ENCODE results near the gene SGPP2.
"Not testable (repeated sequence)": the region's sequence is repeated elsewhere in the genome, so short reads cannot be mapped to it uniquely, and the experiment has no call there.

The SGPP2 gene

DNA sequence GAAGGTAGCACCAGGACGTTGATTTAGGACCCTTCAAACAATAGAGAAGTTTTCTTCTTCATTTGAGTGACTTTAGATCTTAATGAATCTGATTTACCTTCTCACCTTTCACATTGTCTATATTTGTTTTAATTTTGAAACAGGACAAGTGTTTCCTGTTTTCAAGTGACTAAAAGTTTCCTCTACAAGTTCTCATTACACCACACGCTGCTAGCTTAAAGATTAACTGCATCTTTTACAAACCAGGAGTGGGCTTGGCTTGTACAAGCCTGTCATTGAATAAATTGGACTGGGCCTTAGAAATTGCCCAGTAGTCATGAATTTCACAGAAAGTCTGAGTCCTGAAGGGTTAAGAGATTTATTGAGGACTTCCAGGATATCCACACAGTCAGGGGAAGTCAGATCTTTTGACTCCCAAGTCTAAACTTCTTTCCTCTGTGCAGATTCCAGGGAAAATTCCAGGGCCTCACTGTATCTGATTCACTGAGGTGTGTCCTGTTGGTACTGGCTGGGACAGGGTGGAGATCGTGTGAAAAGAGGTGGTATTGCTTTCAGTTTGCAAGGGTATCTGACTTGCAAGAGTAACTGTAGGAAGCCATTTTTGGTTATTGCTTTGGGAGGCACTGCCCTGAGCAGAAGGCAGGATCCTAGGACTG lies 3.4 kb downstream of the SGPP2 start:
- DNase-seq, result peak in 1 of 3 donors; percentile 50

DNA sequence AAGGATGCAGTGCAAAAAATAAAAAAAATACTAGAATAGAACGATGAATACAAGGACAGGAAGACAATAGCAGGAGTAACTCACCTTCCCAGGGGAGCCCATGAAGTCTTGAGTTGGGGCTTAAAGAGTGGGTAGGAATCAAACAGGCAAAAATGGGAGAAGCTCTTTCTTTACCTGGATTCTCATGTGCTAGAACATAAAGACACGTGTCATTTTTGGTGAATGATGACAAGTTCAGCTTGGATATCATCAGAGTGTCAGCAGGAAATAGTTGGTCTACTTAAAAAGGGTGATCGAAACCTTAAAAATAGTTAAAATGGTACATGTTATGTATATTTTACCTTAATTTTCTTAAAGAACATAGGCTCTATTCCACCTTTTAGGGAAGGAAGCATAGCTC lies 5.7 kb downstream of the SGPP2 start:
- DNase-seq, result no peak

DNA sequence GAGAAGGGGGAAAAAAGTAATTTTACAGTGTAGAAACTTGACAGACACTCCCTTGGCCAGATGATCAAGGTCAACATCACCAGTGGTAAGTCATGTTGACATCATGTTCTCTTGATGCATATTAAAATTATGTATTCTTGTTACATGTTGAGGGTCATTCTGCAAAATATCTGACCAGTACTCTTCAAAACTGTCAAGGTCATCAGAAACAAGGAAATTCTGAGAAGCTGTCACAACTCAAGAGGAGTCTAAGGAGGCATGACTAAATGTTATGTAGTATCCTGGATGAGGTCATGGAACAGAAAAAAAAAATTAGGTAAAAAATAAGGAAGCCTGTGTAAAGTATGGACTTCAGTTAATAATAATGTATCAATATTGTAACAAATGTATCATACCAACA lies 6.3 kb downstream of the SGPP2 start:
- peak; percentile 65 to 95 (median 87) for DNase-seq

DNA sequence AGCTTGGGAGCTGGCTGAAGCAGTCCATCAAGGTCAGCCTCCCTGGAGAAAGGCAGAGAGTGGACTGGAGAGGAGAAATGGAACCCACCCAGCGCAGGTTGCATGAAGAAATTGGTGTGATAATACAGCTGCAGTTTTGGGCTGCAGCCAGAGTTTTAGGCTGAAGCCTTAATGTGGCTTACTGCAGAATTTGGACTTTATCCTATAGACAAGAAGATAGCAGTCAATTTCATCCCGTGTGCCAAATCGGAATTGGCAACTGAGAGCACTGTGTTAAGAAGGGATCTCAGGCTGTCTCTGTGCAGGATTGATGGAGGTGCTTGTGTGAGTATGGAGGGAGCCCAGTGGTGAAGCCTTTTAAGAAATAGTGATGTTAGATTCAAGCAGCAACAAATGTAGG lies 7.5 kb downstream of the SGPP2 start:
- no peak for DNase-seq

DNA sequence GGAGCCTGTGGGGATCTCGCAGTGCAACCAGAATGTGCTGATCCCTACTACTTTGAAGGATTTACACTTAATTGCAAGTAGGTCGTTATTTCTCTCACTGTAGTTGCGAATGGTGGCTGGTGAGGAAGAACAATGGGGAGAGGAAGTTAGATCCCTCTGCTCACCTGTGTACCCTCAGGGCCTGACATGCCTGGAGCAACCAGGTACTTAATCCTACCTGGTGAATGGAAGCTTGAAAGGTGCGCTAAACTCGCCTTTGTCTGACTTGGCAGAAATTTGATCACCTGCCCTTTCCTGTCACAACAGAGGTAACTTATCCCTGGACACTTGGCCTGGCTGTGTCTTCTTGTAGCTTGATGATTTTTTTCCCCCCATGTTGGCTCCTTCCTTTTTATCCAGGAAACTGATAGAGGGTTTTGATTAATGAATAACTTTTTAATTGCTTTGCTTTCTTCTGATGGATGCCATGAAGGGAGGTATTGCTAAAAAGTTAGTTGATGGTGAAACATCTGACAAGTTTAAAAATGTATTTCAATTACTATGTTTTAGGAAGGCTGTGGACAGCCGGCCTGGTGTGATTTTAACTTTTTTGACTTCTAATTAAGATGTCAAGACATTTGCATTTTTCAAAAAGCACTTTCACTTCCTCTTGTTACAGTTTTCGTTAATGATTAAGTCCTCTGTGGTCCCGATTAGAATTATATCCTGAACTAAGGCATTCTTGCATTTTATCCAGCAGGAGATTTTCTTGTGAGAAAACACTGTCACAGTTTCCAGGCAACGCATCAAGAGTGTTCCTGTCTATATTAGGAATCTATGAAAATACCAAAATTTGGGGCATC lies 9.2 kb downstream of the SGPP2 start:
- DNase-seq, result peak in 2 of 3 donors; percentile 27 to 33

DNA sequence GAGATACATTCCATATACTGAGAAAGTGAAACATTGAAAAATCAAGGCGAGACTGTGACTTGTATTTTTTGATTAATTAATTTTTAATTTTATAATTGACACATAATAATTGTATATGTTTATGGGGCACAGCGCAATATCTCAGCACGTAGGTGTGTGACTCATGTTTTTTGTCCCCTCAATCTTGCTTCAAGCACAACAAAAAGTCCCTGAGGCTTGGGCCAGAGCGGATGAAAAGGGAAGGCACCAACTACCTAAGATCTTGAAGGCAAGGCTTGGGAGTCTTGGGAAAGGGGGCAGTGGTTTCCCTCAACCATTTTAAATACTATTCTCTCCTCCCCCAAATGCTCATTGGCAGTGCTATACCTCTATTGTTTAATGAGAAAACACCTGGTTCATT lies 9.9 kb downstream of the SGPP2 start:
- peak; percentile 26 to 38 (median 28) for DNase-seq

DNA sequence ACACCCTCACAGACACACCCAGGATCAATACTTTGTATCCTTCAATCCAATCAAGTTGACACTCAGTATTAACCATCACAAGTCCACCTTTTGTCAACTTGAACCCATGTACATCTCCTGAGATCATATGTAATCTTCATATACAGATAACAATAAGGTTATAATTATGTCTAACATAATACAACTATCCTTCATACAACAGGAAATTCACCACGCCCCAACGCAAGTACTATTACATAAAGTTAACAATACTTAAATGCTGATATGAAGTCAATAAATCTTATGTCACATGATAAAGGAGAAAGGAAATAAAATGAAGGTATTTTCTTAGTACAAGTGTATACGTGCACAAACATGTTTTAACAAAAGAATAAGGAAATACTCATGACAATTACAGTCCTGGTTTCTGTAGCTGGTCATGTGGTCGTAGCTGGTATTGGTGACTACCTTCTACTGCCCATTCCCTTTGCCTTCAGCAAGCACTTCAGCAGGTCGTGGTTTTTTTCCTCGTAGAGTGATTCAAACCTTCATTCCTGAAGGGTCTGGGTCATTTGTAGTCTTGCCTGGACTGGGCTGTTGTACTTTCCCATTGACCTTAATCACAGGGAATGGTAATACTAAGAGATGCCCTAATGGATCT lies 11.2 kb downstream of the SGPP2 start:
- not testable (repeated sequence) for DNase-seq

DNA sequence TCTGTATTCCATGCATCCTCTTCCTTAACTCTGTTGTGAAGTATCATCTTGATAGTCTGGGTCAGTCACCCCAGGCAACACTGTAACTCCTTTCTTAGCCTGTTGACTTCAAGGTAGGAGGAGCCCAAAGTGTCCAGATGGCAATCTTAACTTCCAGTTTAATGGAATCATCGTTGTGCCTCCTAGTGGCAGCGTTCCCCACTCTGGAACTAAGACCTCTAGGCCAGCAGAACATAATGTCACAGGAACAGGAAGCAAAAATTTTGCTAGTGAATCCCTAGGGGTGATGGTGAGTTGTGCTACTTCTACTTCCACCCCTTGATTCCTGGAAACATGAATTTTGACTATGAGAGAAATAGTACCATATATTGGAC lies 11.7 kb downstream of the SGPP2 start:
- DNase-seq, result no peak

DNA sequence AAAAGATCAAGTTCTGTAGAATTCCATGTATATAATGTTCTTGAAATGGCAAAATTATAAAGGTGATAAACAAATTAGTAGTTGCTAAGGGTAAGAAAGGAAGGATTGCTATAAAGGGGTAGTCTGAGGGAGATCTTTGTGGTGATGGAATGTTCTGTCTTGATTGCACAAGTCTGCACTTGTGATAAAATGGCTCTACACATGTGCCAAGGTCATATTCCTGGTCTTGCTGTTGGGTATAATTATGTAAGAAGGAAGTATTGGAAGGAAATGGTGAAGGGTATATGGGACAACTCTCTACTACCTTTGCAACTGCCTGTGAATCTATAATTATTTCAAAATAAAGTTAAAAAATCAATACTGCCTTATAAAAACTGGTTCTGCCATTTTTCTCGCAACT lies 15.3 kb downstream of the SGPP2 start:
- no peak for DNase-seq

DNA sequence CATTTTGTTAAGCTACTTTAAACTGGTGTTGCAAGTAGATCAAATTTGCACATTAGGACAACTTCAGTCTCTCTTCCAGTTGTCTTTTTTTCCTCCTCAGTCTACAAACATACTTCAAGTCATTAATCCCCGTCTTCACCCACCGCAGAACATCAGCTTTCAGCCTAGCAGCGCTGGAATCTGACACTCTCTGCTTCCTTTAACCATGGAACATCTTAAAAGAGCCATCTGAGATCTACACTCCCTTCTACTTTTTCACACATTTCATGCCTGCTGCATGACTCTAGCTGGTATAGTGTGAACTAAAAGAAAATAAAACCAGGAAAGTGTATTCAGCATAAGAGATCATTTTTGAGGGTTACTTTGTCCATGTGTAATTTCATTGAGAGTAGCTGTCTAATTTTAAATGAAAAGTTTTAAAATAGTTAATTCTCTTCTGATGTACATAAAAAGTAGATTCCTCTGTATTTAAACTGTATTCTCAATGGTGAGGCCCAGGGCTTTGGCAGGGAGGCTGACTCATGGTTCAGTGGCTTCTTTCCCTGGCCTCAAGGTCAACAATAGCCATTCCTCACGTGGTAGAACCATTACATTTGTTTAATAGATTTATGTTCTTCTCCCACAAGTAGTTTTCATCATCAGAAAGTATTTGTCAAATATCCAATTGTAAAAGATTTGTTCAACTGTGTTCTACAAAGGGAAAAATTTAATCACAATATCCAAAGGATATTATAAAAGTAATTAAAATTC lies 16.5 kb downstream of the SGPP2 start:
- peak in 2 of 3 donors; percentile 23 to 42 for DNase-seq

DNA sequence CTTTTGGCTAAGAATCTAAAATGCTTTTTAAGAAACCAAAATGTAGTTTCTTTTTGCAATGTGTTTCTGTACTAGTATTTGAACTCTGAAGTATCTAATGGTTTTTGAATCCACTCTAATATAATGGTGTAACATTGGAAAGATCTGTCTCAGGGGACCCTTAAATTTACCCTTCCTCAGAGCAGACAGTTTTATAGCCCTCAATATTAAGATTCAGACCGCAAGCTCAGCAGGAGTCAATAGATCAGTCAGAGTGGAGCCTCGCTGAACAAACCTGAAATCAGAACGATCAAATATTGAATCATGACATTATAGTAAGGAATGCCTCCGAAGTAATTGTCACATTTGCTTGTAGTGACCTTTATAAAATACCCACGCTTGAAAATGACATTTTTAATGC lies 18.3 kb downstream of the SGPP2 start:
- DNase-seq, result no peak

DNA sequence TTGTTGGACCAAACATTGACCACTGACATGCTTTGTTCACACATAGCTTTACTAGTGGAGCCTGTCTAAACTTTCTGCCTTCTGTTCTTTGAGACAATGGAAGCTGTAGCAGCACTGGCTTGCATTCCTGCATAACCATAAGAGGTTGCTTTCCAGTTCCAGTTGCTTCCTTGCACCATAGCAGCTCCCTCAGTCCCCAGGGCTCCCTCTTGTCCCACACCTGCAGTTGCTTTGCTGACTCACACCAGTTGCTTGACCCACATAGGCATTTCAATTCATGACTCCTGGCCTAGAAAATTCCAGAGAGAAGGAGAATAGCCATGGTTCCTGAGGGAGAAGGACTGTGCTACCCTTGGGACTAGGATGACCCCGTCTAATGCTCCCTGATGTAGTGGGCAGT lies 20.9 kb downstream of the SGPP2 start:
- no peak for DNase-seq

DNA sequence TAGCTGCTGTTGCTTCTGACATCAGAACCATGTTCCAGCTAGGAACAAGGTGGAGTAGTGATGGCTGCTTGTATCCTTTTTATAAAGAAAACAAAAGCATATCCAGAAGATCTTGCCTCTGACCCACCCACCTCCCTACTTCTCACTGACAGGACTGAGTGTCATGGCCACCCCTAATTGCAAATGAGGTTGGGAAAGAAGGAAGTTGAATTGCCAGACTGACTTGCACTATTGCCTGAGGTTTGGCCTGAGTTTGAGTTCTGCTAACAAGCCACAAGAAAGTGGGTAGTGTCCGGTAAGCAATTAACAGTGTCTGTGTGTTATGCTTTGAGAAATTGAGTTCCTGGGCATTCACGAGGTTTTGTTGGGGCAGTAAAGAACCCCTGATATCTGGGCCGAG lies 22.8 kb downstream of the SGPP2 start:
- DNase-seq, result peak; percentile 75 to 85 (median 79)

DNA sequence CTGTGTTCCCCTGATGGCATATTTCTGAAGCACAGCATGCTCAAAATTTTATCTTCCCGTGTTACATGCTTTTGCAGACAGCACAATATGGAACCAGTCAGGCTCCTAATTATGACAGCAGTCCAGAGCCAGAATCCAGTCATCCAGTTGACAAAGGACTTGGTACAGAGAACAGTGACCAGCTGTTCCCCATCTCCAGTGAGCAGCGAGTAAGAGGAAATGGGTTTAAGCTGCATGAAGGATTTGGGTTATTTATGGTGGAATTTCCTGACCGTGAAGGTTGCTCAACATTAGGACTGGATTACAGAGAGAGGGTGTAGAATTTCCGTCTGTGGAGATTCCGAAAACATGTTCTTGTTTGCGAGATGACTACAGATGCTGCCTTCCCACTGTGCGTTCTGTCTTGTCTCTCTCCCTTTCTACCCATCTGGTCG lies 24.4 kb downstream of the SGPP2 start:
- peak; percentile 90 to 98 (median 96) for DNase-seq

DNA sequence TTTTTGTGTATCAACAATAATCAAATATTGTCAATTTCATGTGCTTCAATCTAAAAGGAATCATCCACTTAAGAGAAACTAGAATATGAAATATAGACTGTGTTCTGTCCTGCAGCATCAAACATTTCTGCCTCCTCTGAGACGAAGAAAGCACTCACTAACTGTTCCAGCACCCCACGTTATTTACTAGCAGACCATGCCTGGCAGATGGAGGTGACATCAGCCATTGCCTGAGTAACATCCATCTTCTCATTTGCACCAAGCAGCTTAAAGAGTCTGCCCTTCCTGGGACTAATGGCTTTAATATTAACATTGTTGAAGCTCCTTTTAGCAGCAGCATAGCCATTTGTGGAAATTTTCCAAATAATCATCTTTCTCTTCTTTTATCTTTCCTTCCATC lies 25.7 kb downstream of the SGPP2 start:
- DNase-seq, result no peak

DNA sequence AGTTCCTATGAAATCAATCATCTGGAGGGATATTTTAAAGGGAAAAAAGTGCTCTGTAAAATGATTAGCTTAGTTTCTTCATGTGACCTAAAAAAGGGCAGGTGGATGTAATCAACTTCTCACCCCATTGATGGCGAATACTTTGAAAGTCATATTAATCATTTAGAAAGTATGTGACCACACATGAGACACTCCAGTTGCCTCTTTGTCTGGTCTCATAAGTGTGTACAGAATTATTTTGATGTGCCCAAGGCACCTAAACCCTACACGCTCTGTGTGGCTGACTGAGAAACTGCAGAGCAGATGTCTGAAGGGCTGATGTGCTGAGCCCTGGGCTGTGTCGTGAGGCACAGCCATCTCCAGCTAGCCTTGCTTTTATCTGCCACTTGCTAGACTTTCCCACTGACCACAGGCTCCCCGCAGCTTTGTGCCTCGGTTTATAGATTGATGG lies 26.9 kb downstream of the SGPP2 start:
- no peak for DNase-seq

DNA sequence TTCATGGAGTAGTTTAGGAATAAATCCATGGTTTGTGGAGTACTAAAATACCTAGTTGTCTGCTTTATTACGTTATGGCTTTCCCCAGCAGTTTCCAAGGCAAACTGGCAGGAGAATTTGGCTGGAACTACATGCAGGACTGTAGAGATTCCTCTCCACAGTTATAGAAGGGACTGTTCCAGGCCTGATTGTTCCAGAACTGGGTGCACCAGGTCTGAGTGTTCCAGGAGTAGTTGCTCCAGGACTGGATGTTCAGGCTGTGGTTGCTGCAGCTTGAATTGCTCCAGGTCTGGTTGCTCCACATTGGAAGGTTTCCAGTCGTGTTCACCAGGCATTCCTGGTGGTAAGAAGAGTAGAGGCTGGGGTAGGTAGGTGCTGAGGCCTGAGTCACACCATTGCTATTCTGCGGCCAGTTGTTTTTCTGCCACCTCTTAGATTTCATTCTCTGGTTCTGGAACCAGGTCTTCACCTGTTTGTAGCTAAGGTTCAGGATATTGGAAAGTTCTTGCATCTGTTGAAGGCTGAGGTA lies 28.1 kb downstream of the SGPP2 start:
- no peak for DNase-seq

DNA sequence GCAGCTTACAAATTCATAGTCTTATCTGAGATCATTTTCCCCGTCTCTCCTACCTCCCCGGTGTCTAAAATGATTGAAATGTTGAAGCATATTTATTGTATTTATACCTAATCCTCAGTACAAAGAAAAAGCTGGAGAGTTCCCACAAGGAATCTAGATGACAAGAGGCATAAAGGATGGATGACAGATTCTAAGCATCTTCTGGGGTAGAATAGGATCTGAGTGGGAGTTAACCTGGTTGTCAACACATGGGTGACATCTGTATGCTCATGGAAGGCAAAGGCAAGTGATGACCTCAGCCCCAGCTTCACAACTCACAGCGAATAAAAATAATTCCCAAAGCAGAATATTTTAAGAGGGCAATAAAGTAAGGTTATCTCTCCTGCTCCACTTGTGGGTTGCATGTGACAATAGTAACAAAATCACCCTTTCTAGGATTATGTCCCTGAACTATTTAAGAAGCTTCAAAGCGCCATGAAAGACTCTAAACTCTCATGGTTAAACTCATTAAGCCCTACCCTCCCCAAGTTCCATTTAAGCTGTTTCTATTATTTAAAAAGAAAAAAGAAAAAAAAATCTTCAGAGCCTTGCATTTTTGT lies 32.2 kb downstream of the SGPP2 start:
- no peak for DNase-seq

DNA sequence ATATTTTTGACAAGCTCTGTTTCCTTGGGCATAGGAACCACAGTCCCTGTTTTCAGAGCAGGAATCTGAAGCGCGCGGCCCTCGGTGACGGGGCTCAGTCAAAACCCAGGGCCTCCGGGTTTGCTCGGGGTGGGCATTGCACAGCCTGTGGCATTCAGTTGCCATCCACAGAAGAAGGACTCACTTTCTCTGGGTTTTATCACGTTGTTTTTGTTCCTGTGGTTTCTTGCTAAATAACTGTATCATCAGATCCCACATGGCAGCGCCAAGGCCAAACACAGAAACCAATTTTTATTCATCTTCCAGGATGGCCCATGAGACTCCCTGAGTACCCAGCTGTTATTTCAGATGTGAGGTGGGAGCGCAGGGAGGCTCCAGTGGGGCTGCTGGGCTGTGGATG lies 35.6 kb downstream of the SGPP2 start:
- no peak for DNase-seq

DNA sequence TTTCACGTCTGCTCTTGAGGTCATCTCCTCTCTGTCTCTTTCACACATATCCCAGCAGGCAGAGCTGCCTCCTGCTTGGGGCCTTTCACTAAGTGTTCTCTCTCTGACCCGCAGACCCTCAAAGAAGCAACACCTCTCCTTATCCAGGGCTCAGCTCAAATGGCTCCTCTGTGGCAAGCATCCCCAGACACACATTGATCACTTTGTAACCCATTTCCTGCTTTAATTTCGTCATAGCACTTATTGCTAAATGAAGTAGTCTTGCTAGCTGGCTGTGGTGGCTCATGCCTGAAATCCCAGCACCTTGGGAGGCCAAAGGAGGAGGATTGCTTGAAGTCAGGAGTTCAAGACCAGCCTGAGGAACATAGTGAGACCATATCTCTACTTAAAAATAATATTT lies 41.4 kb downstream of the SGPP2 start:
- DNase-seq, result peak in 2 of 3 donors; percentile 36 to 44

DNA sequence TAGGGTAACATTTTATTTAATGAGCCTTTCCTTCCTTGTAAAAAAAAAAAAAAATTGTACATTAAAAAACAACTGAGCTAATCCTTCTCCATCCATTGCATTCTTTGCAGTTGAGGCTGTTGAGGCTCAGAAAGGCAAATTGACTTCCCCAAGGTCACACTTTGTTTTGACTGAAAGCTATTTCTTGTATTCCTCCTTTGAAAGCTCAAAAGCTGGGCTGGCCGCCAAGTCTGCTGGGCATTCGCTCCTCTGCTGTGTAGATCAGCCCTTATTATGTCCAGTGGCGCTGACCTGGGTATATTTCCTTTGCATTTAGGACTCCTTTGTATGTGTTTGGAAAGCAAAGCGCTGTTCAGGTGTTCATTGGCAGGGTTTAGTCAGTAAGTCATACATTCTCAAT lies 44.0 kb downstream of the SGPP2 start:
- no peak for DNase-seq

DNA sequence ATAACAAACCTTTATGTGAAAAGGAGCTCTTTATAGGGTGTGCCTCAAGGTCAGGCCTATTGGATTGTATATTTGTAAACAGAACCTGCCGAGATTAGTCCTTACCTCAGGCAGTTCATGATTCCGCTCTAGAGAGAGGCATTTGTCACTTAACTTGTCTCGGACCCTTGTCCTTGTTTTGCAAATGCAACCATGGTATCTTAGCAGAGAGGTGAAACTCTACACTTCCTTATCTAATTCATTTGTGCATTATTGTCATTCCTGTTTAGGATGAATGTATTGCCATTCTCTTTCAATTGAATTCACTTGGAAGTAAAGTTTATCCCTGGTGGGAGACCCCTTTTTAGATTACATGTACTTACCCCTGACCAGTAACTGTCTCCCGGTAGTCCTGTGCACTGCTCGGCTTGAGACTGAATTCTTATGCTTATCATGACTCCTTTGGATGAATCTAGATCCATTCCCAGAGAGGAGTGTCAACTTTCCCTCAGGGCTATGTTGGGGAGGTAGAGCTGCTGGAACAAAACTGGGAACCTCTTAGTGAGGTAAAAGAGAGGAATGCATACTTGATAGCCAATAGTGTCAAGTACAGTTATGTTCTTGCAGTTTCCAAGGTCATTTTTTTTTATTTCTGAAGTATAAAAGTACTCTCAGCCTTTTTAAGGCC lies 46.6 kb downstream of the SGPP2 start:
- DNase-seq, result no peak

All from suppressor macrophage treated with lipopolysaccharide for 1 hour (primary cell).